RPMI7951 (cell line): ENCODE data around the gene SLC4A8. TPM values are rescaled to one million over a fixed set of nuclear protein-coding genes. Genes with fewer than 3 reads are reported as not detected.
"Not testable (repeated sequence)": the region's sequence is repeated elsewhere in the genome, so short reads cannot be mapped to it uniquely, and the experiment has no call there.

ENCODE experiments used
- DNase-seq: peaks from one replicate; pipeline ENCODE4 v3.0.0-alpha.2; 2012; ENCODE audit warnings: low read depth
- total RNA-seq: library from RNA; depleted of rRNA; stranded (reverse); fragments of >200 nt; shearing (Covaris generic); gene quantifications from 2 replicates; pipeline ENCODE4 v1.2.3, GENCODE V29; 2014

The SLC4A8 gene
- total RNA-seq, 1 experiment from 2014 or later: 0.96 TPM

- no peak for DNase-seq
Measured at GRCh38 chr12:51429700-51430099, 5.1 kb downstream of the SLC4A8 start.

- DNase-seq: no peak
Measured at GRCh38 chr12:51430196-51430895, 5.7 kb downstream of the SLC4A8 start.

- no peak for DNase-seq
Measured at GRCh38 chr12:51432921-51433320, 8.3 kb downstream of the SLC4A8 start.

GRCh38 chr12:51434305-51434704 lies 9.7 kb downstream of the SLC4A8 start:
- no peak for DNase-seq

GRCh38 chr12:51437431-51437830 lies 12.8 kb downstream of the SLC4A8 start:
- no peak for DNase-seq

- no peak for DNase-seq
Measured at GRCh38 chr12:51439330-51439729, 14.7 kb downstream of the SLC4A8 start.

GRCh38 chr12:51441583-51441982 lies 17.0 kb downstream of the SLC4A8 start:
- DNase-seq: peak; percentile 61

GRCh38 chr12:51442324-51442723 lies 17.7 kb downstream of the SLC4A8 start:
- DNase-seq: no peak

GRCh38 chr12:51443573-51443972 lies 18.9 kb downstream of the SLC4A8 start:
- DNase-seq: no peak

- DNase-seq: no peak
Measured at GRCh38 chr12:51448618-51449256, 24.1 kb downstream of the SLC4A8 start.

- peak; percentile 49 for DNase-seq
Measured at GRCh38 chr12:51449580-51450246, 25.1 kb downstream of the SLC4A8 start.

GRCh38 chr12:51450333-51450732 lies 25.7 kb downstream of the SLC4A8 start:
- no peak for DNase-seq

- DNase-seq: no peak
Measured at GRCh38 chr12:51450806-51451205, 26.2 kb downstream of the SLC4A8 start.

GRCh38 chr12:51454016-51454415 lies 29.4 kb downstream of the SLC4A8 start:
- not testable (repeated sequence) for DNase-seq

GRCh38 chr12:51455050-51455449 lies 30.4 kb downstream of the SLC4A8 start:
- DNase-seq: not testable (repeated sequence)

GRCh38 chr12:51458635-51459034 lies 34.0 kb downstream of the SLC4A8 start:
- no peak for DNase-seq

- DNase-seq: no peak
Measured at GRCh38 chr12:51460519-51460918, 35.9 kb downstream of the SLC4A8 start.

- no peak for DNase-seq
Measured at GRCh38 chr12:51465491-51465890, 40.9 kb downstream of the SLC4A8 start.

- no peak for DNase-seq
Measured at GRCh38 chr12:51470116-51470515, 45.5 kb downstream of the SLC4A8 start.

- no peak for DNase-seq
Measured at GRCh38 chr12:51471111-51471864, 46.7 kb downstream of the SLC4A8 start.

GRCh38 chr12:51472984-51473383 lies 48.4 kb downstream of the SLC4A8 start:
- DNase-seq: no peak

GRCh38 chr12:51473947-51474346 lies 49.3 kb downstream of the SLC4A8 start:
- no peak for DNase-seq
